HG02798 (cell line): ENCODE data around the gene ARID3A.
"Not testable (repeated sequence)": the region's sequence is repeated elsewhere in the genome, so short reads cannot be mapped to it uniquely, and the experiment has no call there.

Experiments used
- ATAC-seq: cut with Tn5 transposase; IDR thresholded peaks from one replicate; pipeline ENCODE4 v1.9.1; 2021; ENCODE audit warnings: mild to moderate bottlenecking; ENCODE audit not compliant: unreplicated experiment, poor library complexity

Gene ARID3A

GRCh38 chr19:925526-926322, at the start of gene ARID3A:
Gene ARID3A (plus strand): TSS chr19:926035. CDS start chr19:929529, 3,494 bp downstream.
- peak; percentile 67 for ATAC-seq

GRCh38 chr19:876089-876488, 49.7 kb upstream of the ARID3A start:
- ATAC-seq = no peak

- no peak for ATAC-seq
Observed at GRCh38 chr19:876780-877314, 49.0 kb upstream of the ARID3A start.

- ATAC-seq = not testable (repeated sequence)
Observed at GRCh38 chr19:877992-878660, 47.7 kb upstream of the ARID3A start.

- ATAC-seq = not testable (repeated sequence)
Observed at GRCh38 chr19:878751-879561, 46.9 kb upstream of the ARID3A start.

GRCh38 chr19:879711-880438, 46.0 kb upstream of the ARID3A start:
- ATAC-seq = no peak

GRCh38 chr19:881385-882071, 44.3 kb upstream of the ARID3A start:
- no peak for ATAC-seq

- ATAC-seq = no peak
Observed at GRCh38 chr19:882871-883497, 42.9 kb upstream of the ARID3A start.

GRCh38 chr19:883661-884211, 42.1 kb upstream of the ARID3A start:
- no peak for ATAC-seq

GRCh38 chr19:884420-885211, 41.2 kb upstream of the ARID3A start:
- ATAC-seq = no peak

- ATAC-seq = no peak
Observed at GRCh38 chr19:885536-886224, 40.2 kb upstream of the ARID3A start.

GRCh38 chr19:887072-887471, 38.8 kb upstream of the ARID3A start:
- ATAC-seq = no peak

GRCh38 chr19:887599-887998, 38.2 kb upstream of the ARID3A start:
- ATAC-seq = no peak

GRCh38 chr19:888581-889385, 37.1 kb upstream of the ARID3A start:
- ATAC-seq = no peak

GRCh38 chr19:889662-890295, 36.1 kb upstream of the ARID3A start:
- no peak for ATAC-seq

GRCh38 chr19:890831-891230, 35.0 kb upstream of the ARID3A start:
- no peak for ATAC-seq
